Lung (tissue), 12 donors: ENCODE measurements around the gene ILKAP. TPM values are rescaled to one million over a fixed set of nuclear protein-coding genes. Genes with fewer than 3 reads are reported as not detected.

Experiments
- ATAC-seq: fragments of 200-7000 bp; cut with Tn5 transposase; one replicate; pipeline ENCODE4 v1.9.1; 2020; ENCODE audit warnings: moderate number of reproducible peaks; ENCODE audit not compliant: insufficient read depth, low FRiP score
- DNase-seq, 3 donors: peaks; one replicate each; pipeline ENCODE4 v3.0.0-alpha.2; 2013 to 2017
- H3K27ac ChIP-seq, 2 donors: one replicate each; pipeline ENCODE4 v1.5.1; 2013; ENCODE audit warnings: mild to moderate bottlenecking in 2 of 2, moderate library complexity in 2 of 2, control low read depth in 1 of 2, inconsistent platforms in 1 of 2, low read depth in 1 of 2, low read length in 1 of 2
- H3K27me3 ChIP-seq, 3 donors: one replicate each; pipeline ENCODE4 v1.5.1; 2013; ENCODE audit warnings: low read length in 2 of 3; ENCODE audit not compliant: control insufficient read depth in 3 of 3, insufficient read depth in 3 of 3
- H3K36me3 ChIP-seq, 4 donors: one replicate each; pipeline ENCODE4 v1.5.1; 2013; ENCODE audit warnings: low read length in 4 of 4, mild to moderate bottlenecking in 1 of 4, moderate library complexity in 1 of 4; ENCODE audit not compliant: control insufficient read depth in 4 of 4, insufficient read depth in 4 of 4
- H3K4me1 ChIP-seq, 5 donors: one replicate each; pipeline ENCODE4 v1.5.1; 2013; ENCODE audit warnings: low read length in 5 of 5, mild to moderate bottlenecking in 2 of 5, moderate library complexity in 1 of 5; ENCODE audit not compliant: control insufficient read depth in 5 of 5, insufficient read depth in 5 of 5
- H3K4me3 ChIP-seq: one replicate; pipeline ENCODE4 v1.5.1; 2013; ENCODE audit warnings: mild to moderate bottlenecking, control low read depth, moderate library complexity
- H3K9ac ChIP-seq, 2 donors: one replicate each; pipeline ENCODE4 v1.5.1; 2013; ENCODE audit warnings: low read length in 2 of 2, control low read depth in 1 of 2; ENCODE audit not compliant: insufficient read depth in 1 of 2
- H3K9me3 ChIP-seq, 4 donors: one replicate each; pipeline ENCODE4 v1.5.1; 2013; ENCODE audit warnings: low read length in 3 of 4, mild to moderate bottlenecking in 1 of 4, moderate library complexity in 1 of 4; ENCODE audit not compliant: control insufficient read depth in 4 of 4, insufficient read depth in 3 of 4
- WGBS, 2 donors: extraction: QIAGEN DNeasy Blood & Tissue Kit; methylation state at CpG; one replicate each; pipeline ENCODE4 v1.1.7; 2013; 5-methylcytosine and 5-hydroxymethylcytosine counted together
- polyA plus RNA-seq, 2 donors: library from polyadenylated mRNA; stranded (reverse); fragments of 200-250 nt; gene quantifications; one replicate each; pipeline ENCODE4 v1.2.1, GENCODE V29; 2013
- total RNA-seq, 2 donors: library from RNA; depleted of rRNA in 1 of 2; stranded (reverse); fragments of >200 nt in 1 of 2; gene quantifications; one replicate each; pipeline ENCODE4 v1.2.1, GENCODE V29; 2014 to 2021
- TF ChIP-seq, protein P1 (sequence below): IDR thresholded peaks from 2 replicates; pipeline ENCODE4 v1.5.1; 2012; ENCODE audit warnings: mild to moderate bottlenecking; ENCODE audit errors: control extremely low read depth, extremely low read depth
- donor health status: control.
- donor health status: control.
- donor health status: Bipolar disorder and iron deficiency.
- donor health status: healthy.
- donor health status: DM: yes; HTN: yes; CAD: no.

The ILKAP gene
- total and polyA plus RNA-seq, 4 donors, result 35.0 to 52.0 (median 42.1) TPM

DNA sequence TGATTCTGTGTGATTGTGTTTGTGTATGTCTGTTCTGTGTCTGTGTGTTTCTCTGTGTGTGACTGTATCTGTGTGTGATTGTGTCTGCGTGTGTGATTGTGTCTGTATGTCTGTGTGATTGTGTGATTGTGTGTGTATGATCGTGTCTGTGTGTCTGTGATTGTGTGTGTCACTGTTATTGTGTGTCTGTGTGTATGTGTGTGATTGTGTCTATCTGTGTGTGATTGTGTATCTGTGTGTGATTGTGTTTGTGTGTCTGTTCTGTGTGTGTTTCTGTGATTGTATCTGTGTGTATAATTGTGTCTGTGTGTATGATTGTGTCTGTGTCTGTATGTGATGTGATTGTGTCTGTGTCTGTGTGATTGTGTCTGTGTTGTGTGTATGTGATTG is 76.7 kb downstream of the ILKAP start:
- DNase-seq, result no peak
- 93 to 94% methylated on average over 2 of the region's 2 CpGs for WGBS, 2 donors
- no peak overlapping the region for H3K27ac ChIP-seq
- no peak overlapping the region for H3K4me3 ChIP-seq
- no peaks in the 10 kb centered on the region for H3K36me3 ChIP-seq
- TF ChIP-seq, protein P1, sequence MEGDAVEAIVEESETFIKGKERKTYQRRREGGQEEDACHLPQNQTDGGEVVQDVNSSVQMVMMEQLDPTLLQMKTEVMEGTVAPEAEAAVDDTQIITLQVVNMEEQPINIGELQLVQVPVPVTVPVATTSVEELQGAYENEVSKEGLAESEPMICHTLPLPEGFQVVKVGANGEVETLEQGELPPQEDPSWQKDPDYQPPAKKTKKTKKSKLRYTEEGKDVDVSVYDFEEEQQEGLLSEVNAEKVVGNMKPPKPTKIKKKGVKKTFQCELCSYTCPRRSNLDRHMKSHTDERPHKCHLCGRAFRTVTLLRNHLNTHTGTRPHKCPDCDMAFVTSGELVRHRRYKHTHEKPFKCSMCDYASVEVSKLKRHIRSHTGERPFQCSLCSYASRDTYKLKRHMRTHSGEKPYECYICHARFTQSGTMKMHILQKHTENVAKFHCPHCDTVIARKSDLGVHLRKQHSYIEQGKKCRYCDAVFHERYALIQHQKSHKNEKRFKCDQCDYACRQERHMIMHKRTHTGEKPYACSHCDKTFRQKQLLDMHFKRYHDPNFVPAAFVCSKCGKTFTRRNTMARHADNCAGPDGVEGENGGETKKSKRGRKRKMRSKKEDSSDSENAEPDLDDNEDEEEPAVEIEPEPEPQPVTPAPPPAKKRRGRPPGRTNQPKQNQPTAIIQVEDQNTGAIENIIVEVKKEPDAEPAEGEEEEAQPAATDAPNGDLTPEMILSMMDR, result no peak
- H3K9me3 ChIP-seq, result peaks cover 0 to 3% (median 0%) of the 10 kb centered on the region in 4 donors
- H3K27me3 ChIP-seq, result no peaks in the 10 kb centered on the region
- peaks cover 0 to 16% (median 4%) of the 10 kb centered on the region in 5 donors for H3K4me1 ChIP-seq
- H3K9ac ChIP-seq, result peak overlapping the region in 1 of 2 donors; percentile 74
- ATAC-seq, result no peak

DNA sequence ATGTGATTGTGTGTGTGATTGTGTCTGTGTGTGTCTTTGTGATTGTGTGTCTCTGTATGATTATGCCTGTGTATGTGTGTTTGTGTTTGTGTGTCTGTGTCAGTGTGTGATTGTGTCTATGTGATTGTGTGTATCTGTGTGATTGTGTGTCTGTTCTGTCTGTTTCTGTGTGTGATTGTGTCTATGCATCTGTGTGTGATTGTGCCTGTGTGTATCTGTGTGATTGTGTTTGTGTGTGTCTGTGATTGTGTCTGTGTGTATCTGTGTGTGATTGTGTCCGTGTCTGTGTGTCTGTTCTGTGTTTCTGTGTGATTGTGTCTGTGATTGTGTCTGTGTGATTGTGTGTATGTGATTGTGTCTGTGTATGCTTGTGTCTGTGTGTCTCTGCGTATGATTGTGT is 77.2 kb downstream of the ILKAP start:
- H3K9ac ChIP-seq, result peak overlapping the region in 1 of 2 donors; percentile 74
- peaks cover 0 to 16% (median 4%) of the 10 kb centered on the region in 5 donors for H3K4me1 ChIP-seq
- no peak overlapping the region for H3K27ac ChIP-seq
- no peaks in the 10 kb centered on the region for H3K36me3 ChIP-seq
- DNase-seq, result no peak
- ATAC-seq, result no peak
- H3K9me3 ChIP-seq, result peaks cover 0 to 3% (median 0%) of the 10 kb centered on the region in 4 donors
- no peaks in the 10 kb centered on the region for H3K27me3 ChIP-seq
- WGBS, 2 donors, result 96 to 100% methylated on average over 2 of the region's 2 CpGs
- no peak overlapping the region for H3K4me3 ChIP-seq
- TF ChIP-seq, protein P1, result no peak

DNA sequence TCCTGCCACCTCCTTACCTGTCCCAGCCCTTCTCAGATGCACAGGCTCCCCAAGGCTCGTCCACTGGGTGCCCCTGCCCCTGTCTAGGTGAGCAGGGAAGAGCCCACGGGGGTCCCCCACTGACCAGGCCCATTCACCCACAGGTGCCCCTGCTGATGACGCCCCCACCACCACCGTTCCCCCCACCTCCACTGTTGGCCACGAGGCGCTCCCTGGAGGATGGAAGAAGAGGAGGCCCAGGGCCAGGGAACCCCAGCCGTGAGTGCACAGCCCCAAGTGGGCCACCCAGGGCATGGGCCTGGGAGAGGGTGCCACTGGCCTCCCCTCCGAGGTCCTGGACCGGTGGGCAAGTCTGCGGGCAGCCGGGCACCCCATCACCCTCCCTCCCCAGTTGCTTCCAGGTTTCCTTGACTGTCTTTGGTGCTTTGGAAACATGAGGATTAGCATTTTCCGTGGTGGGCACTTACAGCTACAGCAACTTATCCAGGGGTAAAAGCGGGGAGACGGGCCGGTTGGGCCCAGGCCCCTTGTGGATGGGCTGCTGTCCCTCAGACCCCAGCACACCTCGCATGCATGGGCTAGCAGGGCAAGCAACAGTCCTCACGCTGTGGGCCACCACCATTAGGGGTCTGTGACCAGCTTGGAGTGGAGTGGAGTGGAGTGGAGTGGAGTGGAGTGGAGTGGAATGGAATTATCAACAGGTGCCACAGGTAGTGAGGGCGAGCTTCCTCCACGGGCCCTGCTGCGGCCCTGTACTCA is 78.2 kb downstream of the ILKAP start:
- ATAC-seq (no peak), DNase-seq (no peak)
- WGBS, 2 donors, result 85 to 90% methylated on average over 20 of the region's 20 CpGs
- H3K27me3 ChIP-seq, result no peaks in the 10 kb centered on the region
- peaks cover 0 to 3% (median 0%) of the 10 kb centered on the region in 4 donors for H3K9me3 ChIP-seq
- no peaks in the 10 kb centered on the region for H3K36me3 ChIP-seq
- H3K4me1 ChIP-seq, result peaks cover 0 to 20% (median 4%) of the 10 kb centered on the region in 5 donors
- TF ChIP-seq, protein P1, result no peak
- H3K4me3 ChIP-seq, result no peak overlapping the region
- H3K9ac ChIP-seq, result no peak overlapping the region
- no peak overlapping the region for H3K27ac ChIP-seq
